ENCODE measurements around the gene NMNAT2.

DNA sequence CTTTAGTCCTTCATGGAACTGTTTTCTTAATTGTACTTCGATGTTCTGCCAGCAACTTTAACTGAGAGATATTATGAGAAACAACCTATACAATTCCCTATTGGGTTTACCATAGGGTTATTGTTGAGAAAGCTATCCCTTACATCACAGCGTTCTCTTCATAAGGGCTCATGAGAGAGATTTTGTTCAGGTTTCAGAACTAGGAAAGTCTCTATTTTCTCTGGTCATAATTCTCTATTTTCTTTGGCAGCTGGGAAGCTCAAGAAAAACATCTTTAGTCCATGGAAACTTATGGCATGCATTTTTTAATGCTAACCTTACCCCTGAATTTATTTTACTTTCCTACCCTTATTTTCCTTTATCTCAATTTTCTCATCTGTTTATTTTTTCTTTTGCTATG lies 38.2 kb downstream of the NMNAT2 start:
- TF ChIP-seq POLR2A (IDR thresholded peaks at IDR 0.05) = no peak
- TF ChIP-seq CTCF (IDR thresholded peaks at IDR 0.05) = no peak
